ENCODE measurements around the gene IFT122.

The IFT122 gene

DNA sequence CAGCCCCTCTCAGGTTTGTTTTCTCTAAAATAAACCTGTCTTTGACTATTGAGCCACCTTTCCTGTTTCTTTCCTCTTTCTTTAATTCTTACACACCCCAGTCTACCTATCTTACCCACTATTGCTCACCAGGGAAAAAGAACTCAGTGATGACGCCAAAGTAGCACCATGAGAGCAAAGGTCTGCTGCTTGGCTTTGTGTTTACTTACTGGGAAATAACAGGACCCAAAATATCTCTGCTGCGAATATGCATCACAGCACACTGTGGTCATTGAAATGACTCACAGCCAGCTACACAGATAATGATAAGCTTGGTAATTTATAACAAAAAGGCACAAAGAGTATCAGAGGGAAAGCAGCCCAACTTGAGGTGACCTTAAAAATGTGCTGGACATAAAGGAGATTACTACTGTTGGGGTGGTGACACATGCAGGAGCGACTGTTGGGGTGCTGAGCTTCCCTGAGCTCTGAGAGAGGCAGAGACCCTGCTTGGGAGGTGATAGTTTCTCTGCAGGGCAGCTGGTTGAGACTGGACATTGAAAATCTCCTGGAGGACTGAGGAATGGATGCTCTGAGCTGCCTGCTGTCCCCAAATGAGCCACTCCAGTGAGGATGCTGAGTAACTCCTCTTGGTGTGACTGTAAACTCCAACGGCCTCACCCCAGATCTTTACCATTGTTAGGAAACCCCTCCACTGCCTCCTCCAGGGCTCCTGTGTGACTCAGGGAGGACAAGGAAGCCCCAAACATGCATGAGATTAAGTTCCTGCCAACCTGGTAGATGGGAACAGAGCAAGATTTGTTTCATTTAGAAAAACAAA, 26.1 kb upstream of the IFT122 start:
- FAIRE-seq (no peak), DNase-seq (ENCODE audit: insufficient read length, low spot score) (no peak)

DNA sequence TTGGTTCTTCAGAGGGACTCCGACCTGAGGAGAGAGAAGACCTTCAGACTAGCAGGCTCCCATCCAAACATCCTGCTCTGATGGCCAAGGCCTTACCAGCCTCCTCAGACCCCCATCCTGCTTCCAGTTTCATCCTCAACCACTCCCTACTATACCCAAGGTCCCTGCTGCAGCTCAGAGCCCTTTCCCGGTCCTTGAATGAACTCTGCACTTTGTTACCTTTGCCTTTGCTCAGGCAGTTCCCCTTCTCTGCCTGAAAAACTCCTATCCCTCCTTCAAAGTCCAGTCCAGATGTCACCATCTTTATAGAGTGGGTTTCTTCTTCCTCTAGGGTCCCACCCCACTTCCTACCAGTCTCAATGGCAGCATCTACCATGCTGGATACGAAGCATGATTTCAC, 24.6 kb upstream of the IFT122 start:
- no peak for DNase-seq (ENCODE audit: insufficient read length, low spot score)
- FAIRE-seq: no peak

DNA sequence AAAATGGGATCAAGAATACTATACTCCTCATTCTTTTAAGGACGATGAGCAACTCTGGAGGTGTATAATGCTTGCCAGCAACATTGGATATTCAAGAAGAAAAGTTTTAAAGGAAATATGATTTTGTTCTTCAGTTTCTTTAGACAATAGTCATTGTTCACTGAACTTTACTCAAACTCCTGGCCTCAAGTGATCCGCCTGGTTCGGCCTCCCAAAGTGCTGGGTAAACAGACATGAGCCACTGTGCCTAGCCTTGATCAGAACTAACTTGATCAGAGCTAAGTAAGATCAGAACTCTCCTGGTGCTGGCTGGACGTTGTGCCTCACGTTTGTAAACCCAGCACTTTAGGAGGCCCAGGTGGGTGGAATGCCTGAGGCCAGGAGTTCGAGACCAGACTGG, 24.2 kb upstream of the IFT122 start:
- FAIRE-seq (no peak), DNase-seq (ENCODE audit: insufficient read length, low spot score) (no peak)

DNA sequence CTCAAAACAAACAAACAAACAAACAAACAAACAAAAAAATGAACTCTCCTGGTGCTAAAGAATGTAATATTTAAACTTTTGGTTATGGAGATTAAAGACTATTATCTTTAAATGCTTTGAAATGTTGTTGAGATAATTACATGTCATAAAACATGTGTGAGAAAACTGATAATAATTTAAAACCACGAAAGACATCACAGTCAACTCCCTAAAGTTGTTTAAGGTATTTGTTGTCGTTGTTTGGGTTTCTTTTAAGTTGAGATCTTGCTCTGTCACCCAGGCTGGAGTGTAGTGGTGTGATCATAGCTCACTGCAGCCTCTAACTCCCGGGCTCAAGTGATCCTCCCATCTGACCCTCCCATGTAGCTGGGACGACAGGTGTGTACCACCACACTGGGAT, 23.6 kb upstream of the IFT122 start:
- DNase-seq (ENCODE audit: insufficient read length, low spot score) (no peak), FAIRE-seq (no peak)

DNA sequence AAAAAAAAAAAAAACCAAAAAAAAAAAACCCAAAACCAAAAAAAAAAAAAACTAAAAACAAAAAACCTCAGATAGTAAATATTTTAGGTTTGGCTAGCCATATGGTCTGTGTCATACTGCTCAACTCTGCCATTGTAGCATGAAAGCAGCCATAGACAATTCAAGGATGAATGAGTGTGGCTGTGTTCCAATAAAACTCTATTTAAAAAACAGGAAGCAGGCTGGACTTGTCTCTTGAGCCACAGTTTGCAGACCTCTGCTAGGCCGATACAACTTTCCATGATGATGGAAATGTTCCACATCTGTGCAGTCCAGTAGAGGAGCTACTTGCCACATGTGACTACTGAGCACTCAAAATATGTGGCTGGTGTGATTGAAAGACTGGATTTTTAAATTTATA, 22.7 kb upstream of the IFT122 start:
- no peak for FAIRE-seq
- no peak for DNase-seq (ENCODE audit: insufficient read length, low spot score)

DNA sequence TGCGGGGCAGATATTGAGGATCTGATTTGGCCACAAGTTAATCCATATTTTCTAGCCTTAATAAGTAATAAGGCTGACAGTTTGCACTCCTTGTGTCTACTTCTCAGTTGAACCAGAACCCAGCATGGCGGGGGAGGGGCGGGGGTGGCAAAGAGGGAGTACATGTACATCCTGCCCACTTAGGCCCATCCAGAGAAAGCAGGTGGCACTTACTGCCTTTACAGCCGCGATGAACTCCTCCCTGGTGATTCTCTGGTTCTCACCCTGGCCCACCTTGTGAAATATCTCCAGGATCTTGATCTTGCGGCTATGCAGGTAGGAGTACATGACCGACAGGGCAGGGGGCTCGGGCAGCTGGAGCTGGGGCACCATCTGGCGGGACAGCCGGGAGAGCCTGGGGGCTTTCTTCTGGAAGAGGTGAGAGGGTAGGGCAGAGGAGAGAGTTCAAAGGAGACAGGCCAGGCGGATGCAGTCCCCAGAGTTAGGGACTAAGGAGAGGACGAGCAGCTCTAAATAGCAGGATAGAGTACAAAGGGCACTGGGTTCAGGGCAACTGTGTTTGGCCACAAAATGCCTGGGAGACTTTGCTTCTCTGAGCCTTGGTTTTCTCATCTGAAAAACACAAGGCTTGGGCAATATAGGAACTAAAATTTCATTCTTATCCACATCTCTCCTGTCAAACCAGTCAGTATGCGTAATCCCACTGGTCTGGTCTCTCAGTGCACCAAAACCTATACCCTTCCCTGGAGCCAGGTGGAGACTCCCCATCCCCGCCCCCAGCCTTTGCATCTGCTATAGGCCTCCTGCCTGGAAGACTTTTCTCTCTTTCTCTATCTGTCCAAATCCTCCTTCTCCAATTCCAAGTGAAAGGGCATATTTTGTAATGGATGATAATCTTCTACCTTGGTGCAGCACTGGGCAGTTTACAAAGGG, 21.7 kb upstream of the IFT122 start:
- DNase-seq (ENCODE audit: insufficient read length, low spot score) (no peak), FAIRE-seq (no peak)

DNA sequence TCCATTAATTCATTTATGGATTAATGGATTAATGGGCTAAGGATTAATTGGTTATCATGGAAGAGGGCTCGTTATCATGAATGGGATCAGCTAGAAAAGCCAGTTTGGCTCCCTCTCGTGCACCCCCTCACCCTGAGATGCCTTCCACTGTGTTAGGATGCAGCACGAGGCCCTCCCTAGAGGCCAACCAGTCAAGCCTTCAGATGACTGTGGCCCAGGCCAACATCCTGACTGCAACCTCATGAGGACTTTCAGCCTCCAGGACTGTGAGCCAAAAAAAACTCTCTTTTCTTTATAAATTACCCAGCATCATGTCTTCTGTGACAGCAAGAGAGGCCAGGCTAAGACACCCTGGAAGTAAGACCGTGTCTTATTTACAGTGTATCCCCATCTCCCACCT, 20.5 kb upstream of the IFT122 start:
- FAIRE-seq: no peak
- DNase-seq (ENCODE audit: insufficient read length, low spot score): no peak

DNA sequence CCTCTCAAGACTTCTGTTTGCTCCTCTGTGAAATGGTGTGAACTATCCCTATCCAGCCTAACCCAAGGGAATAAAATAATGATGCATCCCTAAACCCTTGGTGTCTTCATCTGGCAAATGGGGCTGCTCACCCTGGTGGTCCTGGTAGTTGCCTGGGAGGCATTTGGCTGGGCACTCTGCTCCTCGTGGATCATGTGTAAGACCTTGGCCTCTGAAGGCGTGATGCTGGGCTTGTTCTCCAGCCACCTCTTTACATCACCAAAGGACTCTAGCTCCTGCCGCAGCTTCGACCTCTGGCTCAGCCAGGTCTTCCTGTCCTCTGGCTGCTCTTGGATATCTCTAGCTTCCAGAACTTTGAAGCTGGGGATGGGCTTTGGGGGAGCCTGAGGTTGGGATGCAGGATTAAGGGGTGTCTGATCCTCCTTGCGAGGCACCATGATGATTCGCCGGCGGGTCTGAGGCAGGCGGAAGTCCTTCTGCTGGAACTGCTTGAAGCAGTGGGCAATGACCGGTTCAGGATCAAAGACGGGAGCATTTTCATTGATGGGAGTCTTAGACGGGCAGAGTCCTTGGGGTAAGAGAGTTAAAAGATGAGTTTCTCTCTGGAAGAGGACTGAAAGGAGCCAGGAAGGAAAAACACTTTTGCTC, 18.7 kb upstream of the IFT122 start:
- FAIRE-seq (no peak), DNase-seq (ENCODE audit: insufficient read length, low spot score) (no peak)

DNA sequence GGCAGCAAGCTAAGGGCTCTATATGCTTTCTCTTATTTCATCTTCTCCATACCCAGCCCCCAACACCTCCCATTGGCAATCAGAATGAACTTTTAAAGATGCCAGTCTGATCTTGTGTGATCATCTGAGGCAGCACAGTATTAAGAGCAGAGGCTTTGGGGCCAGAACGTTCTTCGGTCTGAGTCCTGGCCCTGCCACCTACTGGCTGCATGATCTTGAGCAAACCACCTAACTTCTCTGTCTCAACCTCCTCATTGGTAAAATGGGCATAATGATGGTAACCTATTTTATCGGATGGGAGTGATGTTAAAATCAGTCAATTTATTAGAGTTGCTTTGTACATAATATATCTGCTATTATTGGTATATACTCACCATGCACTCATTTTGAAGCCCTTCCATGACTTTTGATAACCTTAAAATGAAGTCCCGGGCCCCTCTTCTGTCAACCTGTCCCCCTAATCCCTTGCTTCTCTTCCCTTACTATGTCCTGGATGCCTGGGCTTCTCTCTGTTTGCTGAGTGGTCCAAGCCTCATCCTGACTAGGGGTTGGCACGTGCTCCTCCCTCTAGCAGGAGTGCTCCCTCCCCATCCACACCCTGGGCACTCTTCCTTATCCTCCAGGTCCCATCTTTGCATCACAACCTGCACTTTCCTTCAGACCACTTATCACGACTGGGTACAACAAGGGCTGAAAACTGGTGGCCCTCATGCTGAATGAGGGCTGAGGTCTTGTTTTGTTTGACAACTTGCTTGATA, 17.9 kb upstream of the IFT122 start:
- DNase-seq (ENCODE audit: insufficient read length, low spot score): no peak
- no peak for FAIRE-seq

DNA sequence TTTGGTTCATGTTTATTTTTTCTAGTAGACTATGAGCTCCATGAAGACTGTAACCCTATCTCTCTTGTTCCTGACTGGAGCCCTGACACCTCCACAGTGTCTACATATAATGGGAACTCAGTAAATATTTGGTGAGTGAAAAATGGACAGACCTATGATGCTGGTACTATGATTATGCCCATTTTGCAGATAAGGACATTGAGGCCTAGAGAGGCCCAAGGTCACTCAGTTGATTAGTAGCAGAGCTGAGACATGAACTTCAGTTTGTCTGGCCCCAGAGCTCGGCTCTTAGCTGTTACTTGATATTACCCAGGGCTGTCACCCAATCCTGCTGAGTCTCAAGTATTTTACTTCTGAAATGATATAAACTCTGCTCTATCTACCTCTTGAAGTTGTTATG, 17.1 kb upstream of the IFT122 start:
- no peak for DNase-seq (ENCODE audit: insufficient read length, low spot score)
- FAIRE-seq: no peak

DNA sequence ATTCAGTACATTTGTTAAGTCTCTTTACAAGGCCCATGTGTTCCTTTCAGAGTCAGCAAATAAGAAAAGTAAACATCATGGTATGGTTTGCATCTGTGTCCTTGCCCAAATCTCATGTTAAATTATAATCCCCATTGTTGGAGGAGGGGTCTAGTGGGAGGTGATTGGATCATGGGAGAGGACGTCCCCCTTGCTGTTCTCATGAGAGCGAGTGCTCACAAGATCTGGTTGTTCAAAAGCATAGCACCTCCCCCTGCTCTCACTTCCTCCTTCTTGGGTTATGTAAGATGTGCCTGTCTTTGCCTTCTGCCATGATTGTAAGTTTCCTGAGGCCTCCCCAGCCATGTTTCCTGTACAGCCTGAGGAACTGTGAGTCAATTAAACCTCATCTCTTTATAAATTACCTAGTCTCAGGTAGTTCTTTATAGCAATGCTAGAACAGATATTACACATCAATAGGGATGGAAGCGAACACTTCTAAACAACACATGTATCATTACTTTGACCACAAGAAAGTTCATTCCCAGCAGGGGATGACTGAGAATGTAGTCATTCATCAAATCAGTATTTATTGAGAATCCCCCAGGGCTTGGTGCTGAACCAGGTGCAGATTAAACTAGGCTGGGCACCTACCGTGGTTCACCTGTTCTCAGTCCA, 15.7 kb upstream of the IFT122 start:
- DNase-seq (ENCODE audit: insufficient read length, low spot score): no peak
- no peak for FAIRE-seq

DNA sequence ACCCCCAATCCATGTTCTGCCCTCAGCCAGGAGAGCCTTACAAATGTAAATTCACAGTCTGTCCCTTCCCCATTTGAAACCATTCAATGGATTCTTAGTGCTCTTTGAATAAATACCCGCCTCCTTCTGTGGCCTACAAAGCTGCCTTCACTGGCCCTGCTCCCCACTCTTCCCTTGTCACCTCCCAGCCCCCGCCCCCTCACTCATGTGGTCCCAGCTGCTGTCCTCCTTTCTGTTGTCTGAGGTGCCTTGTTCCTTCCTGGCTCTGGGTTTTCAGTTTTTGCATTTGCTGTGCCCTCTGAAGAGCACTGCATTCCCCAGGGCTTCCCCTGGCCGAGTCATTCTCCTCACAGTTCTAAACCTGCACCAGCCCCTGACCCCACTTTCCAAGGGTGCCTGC, 14.8 kb upstream of the IFT122 start:
- DNase-seq (ENCODE audit: insufficient read length, low spot score) (no peak), FAIRE-seq (no peak)

DNA sequence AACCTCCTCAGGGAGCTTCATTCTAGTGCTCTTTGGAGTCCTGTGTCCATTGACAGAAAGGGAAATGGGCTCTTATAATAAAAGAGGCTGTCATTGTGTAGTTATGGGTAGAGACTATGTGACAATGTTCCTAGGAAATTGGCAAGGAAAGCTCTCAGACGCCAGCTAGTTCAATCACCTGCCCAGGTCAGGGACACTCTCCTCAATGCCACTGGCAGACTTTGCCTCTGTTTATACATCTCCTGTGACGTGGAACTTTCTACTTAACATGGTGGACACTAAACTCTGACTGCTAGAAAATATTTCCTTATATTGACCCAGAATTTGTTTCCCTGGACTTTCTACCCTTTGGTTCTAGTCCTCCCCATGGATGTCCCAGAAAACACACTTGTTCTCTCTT, 14.4 kb upstream of the IFT122 start:
- no peak for DNase-seq (ENCODE audit: insufficient read length, low spot score)
- FAIRE-seq: no peak

DNA sequence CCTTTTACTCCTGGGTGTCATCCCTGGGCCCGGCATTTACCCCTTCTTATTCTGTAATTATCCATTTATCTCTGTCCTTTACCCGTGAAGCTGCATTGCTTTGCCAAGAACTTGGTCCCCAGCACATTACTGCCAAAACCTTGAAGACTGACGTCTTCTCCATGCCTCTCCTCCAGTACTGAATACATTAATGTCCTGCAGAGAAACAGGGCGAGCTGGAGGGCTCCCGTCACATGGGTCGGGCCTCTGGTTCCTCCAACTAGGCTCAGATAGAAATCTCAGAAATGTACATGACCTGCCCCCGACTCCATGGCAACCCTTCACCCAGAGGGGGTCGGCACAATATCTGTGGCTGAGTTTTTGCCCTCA, 12.0 kb upstream of the IFT122 start:
- no peak for DNase-seq (ENCODE audit: insufficient read length, low spot score)
- no peak for FAIRE-seq

DNA sequence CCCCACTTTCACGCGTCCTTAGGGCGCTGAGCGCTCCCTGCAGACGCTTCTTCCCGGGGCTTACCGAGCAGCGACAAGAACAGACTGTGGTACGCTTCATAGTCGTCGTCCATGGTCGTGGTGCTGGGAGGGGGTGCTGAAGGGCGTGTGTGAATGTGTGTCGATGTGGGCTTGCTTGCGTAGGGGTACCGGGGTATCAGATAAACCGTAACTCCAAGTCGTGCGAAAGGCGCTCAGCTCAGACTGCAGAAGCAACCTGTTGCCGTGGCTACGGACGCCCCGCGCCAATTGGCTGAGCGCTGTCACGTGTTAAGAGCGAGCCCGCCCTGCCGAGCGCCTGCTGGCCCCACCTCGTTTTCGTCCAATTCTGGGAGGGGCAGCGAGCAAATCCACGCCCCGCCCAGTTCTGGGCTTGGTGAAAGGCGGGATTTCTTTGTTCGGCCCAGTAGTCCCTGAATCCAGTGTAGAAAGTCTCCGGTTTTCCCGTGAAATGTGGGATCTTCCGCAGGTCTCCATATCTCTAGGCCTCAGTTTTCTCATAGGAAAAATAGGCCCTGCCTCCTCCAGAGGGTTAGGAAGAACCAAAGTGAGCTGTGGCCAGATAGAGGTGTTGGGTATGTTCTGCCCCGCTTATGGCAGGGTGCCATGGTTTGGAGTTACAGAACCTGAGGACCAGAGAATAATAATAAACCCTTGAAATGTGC, 11.5 kb upstream of the IFT122 start, which contains the start of gene EFCAB12:
TSS of gene EFCAB12 (minus strand) at position 261 of the 704 bp plus-strand sequence. CDS start at position 113, 148 bp downstream.
- DNase-seq (ENCODE audit: insufficient read length, low spot score) (peak; percentile 89), FAIRE-seq (peak; percentile 65)

DNA sequence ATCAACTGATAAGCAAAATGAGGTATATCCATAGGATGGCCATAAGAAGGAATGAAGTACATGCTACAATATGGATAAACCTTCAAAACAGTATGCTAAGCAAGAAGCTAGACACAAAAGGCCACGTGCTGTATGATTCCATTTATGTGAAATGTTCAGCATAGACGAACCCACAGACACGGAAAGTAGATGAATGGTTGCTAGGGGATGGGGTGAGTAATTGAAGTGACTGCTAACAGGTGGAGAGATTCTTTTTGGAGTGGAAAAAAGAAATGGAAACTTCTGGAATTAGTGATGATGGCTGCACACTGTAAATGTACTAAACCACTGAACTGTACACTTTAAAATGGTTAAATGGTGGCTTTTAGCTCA, 11.0 kb upstream of the IFT122 start:
- no peak for FAIRE-seq

DNA sequence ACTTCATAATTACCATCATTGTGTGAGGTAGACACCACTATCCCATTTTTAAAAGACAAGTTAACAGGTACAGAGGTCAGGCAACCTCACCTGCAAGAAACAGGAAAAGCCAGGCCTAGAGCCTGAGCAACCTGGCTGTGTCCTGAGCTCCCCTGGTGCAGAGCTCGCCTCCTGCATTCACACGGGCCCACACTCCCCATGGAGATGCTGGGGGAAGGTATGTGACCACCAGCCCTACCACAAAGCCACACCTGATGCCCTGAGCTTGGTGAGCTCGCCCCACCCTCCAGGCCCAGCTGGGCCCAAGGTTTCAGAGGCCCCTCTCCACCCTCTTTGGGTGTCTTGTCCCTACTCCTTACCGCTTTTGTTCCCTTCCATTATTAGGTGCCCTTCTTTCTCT, 10.4 kb upstream of the IFT122 start:
- DNase-seq (ENCODE audit: insufficient read length, low spot score) (no peak), FAIRE-seq (no peak)

More for the DNA sequence above, 11.0 kb upstream of the IFT122 start:
- DNase-seq (ENCODE audit: insufficient read length, low spot score): no peak

DNA sequence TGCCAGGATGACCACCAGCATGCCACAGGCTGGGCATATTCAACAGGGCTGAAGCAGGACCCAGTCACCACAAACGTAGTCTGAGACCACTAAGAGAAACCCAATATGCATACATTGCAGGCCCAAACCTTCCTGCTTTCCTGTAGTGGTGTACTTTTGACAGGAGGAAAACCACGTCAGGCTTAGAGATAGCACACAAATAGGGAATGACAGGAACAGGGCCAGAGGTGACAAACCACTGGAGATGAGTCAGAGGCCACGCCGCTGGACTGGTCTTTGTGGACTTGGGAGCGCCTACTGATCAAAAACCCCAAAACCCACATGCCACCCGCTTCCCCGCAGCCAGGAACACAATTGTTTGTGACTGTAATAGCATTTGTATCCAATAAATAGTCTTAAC, 8.0 kb upstream of the IFT122 start:
- no peak for FAIRE-seq
- no peak for DNase-seq (ENCODE audit: insufficient read length, low spot score)

DNA sequence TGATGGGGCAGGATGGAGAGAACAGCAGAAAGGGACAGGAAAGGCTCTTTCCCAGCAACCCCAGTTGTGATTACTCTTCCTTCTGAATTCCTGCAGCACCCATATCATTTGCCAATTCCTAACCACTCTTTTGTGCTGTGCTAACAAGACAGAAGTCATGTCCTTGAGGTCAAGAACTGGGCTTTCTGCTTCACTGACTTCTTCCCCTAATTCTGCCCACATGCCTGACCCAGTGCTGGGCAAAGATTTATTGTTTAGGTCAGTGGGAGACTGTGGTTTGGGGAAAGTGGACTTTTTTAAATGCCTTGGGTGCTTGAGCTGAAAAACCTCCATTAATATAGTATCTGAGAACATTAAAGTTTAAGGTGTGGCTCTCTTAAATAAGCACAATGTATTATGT, 7.4 kb upstream of the IFT122 start:
- no peak for FAIRE-seq
- DNase-seq (ENCODE audit: insufficient read length, low spot score): no peak

DNA sequence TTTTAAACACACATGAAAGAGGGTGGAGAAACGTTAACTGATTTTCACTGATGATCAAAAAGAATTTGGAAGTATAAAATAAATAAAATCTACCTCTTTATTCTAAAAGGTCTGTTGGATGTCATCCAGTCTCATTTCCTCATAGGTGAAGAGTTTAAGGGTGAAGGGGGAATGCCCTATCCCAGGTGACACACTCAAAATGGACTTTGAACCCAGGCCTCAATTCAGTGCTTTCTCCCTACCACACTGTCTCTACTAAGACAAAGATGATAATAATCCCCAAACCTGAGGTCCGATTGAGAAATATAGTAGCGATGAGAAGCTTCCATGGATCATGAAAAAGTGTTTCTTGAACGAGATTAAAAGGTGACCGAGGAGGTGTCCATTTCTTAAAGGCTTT, 6.5 kb upstream of the IFT122 start:
- DNase-seq (ENCODE audit: insufficient read length, low spot score): no peak
- FAIRE-seq: no peak
